Peyer's patch (tissue), 4 donors: Measurements from ENCODE around the gene RHOU. TPM values are rescaled to one million over a fixed set of nuclear protein-coding genes. Genes with fewer than 3 reads are reported as not detected.

Source experiments
- DNase-seq, 3 donors: peaks; one replicate each; pipeline ENCODE4 v3.0.0-alpha.2; 2017 to 2019
- H3K27ac ChIP-seq, 4 donors: fragments of 200-600 bp; sonication (generic); one replicate each; pipeline ENCODE4 v1.5.1; 2016 to 2019
- H3K27me3 ChIP-seq, 2 donors: fragments of 200-600 bp; sonication (generic); one replicate each; pipeline ENCODE4 v1.5.1; 2019
- H3K36me3 ChIP-seq, 3 donors: fragments of 200-600 bp; sonication (generic); one replicate each; pipeline ENCODE4 v1.5.1; 2016 to 2019
- H3K4me1 ChIP-seq, 4 donors: fragments of 200-600 bp; sonication (generic); one replicate each; pipeline ENCODE4 v1.5.1; 2016 to 2019
- H3K4me3 ChIP-seq, 4 donors: fragments of 200-600 bp; sonication (generic); 1 replicate in 3 of 4; 2 replicates in 1 of 4; pipeline ENCODE4 v1.5.1; 2016 to 2019; ENCODE audit warnings: mild to moderate bottlenecking in 1 of 4
- H3K9me3 ChIP-seq, 4 donors: fragments of 200-600 bp; sonication (generic); one replicate each; pipeline ENCODE4 v1.5.1; 2016 to 2019; ENCODE audit warnings: mild to moderate bottlenecking in 1 of 4
- CTCF ChIP-seq, 6 experiments: fragments of 450-650 bp in 4 of 6; fragments of 200-600 bp in 2 of 6; sonication (generic) in 1 of 6; IDR thresholded peaks; one replicate each; pipeline ENCODE4 v1.5.1; 2017 to 2019; ENCODE audit warnings: antibody characterized with exemption in 6 of 6, mild to moderate bottlenecking in 3 of 6, moderate library complexity in 1 of 6
- POLR2A ChIP-seq, 2 donors: fragments of 450-650 bp; IDR thresholded peaks; one replicate each; pipeline ENCODE4 v1.5.1; 2017; ENCODE audit warnings: antibody characterized with exemption in 2 of 2, mild to moderate bottlenecking in 2 of 2, moderate library complexity in 2 of 2
- total RNA-seq, 4 donors: library from RNA; depleted of rRNA; stranded (reverse); fragments of >200 nt; gene quantifications; one replicate each; pipeline ENCODE4 v1.1.0, GENCODE V29; 2016

RHOU gene
- total RNA-seq, 4 donors from 2014 or later: 14.0 to 62.0 (median 42.1) TPM

GRCh38 chr1:228785366-228786330, 50.4 kb downstream of the RHOU start:
- Histone ChIP-seq H3K36me3 (no peaks in the 10 kb centered on the region), H3K4me3 (no peak overlapping the region), H3K27ac (no peak overlapping the region), H3K9me3 (no peaks in the 10 kb centered on the region), H3K4me1 (peaks cover 0 to 17% (median 4%) of the 10 kb centered on the region in 4 donors), H3K27me3 (no peaks in the 10 kb centered on the region)
- DNase-seq: no peak
- TF ChIP-seq CTCF (IDR thresholded peaks at IDR 0.05) (no peak), POLR2A (IDR thresholded peaks at IDR 0.05) (no peak)

- no peaks in the 10 kb centered on the region for H3K36me3 ChIP-seq
- H3K27me3 ChIP-seq: no peaks in the 10 kb centered on the region
- no peaks in the 10 kb centered on the region for H3K9me3 ChIP-seq
- H3K27ac ChIP-seq: no peak overlapping the region
- H3K4me3 ChIP-seq: no peak overlapping the region
- no peak for TF ChIP-seq CTCF (IDR thresholded peaks at IDR 0.05)
- TF ChIP-seq POLR2A (IDR thresholded peaks at IDR 0.05): no peak
- peaks cover 0 to 17% (median 4%) of the 10 kb centered on the region in 4 donors for H3K4me1 ChIP-seq
- DNase-seq: no peak
Observed at GRCh38 chr1:228786361-228787129, 51.3 kb downstream of the RHOU start.

GRCh38 chr1:228791791-228792190, 56.5 kb downstream of the RHOU start:
- Histone ChIP-seq H3K4me3 (no peak overlapping the region), H3K4me1 (no peaks in the 10 kb centered on the region), H3K36me3 (no peaks in the 10 kb centered on the region), H3K9me3 (no peaks in the 10 kb centered on the region), H3K27me3 (no peaks in the 10 kb centered on the region), H3K27ac (no peak overlapping the region)
- no peak for DNase-seq
- no peak for TF ChIP-seq CTCF (IDR thresholded peaks at IDR 0.05)
- no peak for TF ChIP-seq POLR2A (IDR thresholded peaks at IDR 0.05)

GRCh38 chr1:228792601-228793000, 57.3 kb downstream of the RHOU start:
- TF ChIP-seq POLR2A (IDR thresholded peaks at IDR 0.05) (no peak), CTCF (IDR thresholded peaks at IDR 0.05) (no peak)
- Histone ChIP-seq H3K9me3 (no peaks in the 10 kb centered on the region), H3K4me3 (no peak overlapping the region), H3K27me3 (no peaks in the 10 kb centered on the region), H3K4me1 (no peaks in the 10 kb centered on the region), H3K36me3 (no peaks in the 10 kb centered on the region), H3K27ac (no peak overlapping the region)
- DNase-seq: no peak

GRCh38 chr1:228793032-228793431, 57.8 kb downstream of the RHOU start:
- DNase-seq: no peak
- TF ChIP-seq CTCF (IDR thresholded peaks at IDR 0.05): no peak
- TF ChIP-seq POLR2A (IDR thresholded peaks at IDR 0.05): no peak
- no peaks in the 10 kb centered on the region for H3K4me1 ChIP-seq
- H3K27me3 ChIP-seq: no peaks in the 10 kb centered on the region
- H3K4me3 ChIP-seq: no peak overlapping the region
- no peaks in the 10 kb centered on the region for H3K9me3 ChIP-seq
- no peak overlapping the region for H3K27ac ChIP-seq
- no peaks in the 10 kb centered on the region for H3K36me3 ChIP-seq
